H1 (cell line): ENCODE results near the gene SUSD6. TPM values are rescaled to one million over a fixed set of nuclear protein-coding genes. Genes with fewer than 3 reads are reported as not detected.

ENCODE experiments used
- CREB1 ChIP-seq: IDR thresholded peaks from 2 replicates; pipeline ENCODE4 v1.6.1; 2012; ENCODE audit warnings: inconsistent platforms
- KDM1A ChIP-seq: fragments of 200-600, 300-600 bp; sonication (generic); IDR thresholded peaks from 2 replicates; pipeline ENCODE4 v1.7.1; 2016; ENCODE audit warnings: mild to moderate bottlenecking, low read length, borderline replicate concordance
- RNF2 ChIP-seq: fragments of 200-900, 300-1000 bp; sonication (generic); IDR thresholded peaks from 2 replicates; pipeline ENCODE4 v1.7.1; 2016; ENCODE audit warnings: borderline replicate concordance, low read depth, mild to moderate bottlenecking, antibody characterized with exemption, low read length; ENCODE audit not compliant: poor library complexity, severe bottlenecking; ENCODE audit errors: missing control alignments
- SIN3A ChIP-seq, 2 experiments: IDR thresholded peaks in 1 of 2; conservative IDR thresholded peaks in 1 of 2; 2 replicates each; pipeline ENCODE4 v1.6.1; 2011 to 2012; ENCODE audit warnings: low read length in 2 of 2, improper control_type of control experiment in 1 of 2, low read depth in 1 of 2, mild to moderate bottlenecking in 1 of 2
- SUZ12 ChIP-seq: fragments of 200-600 bp; sonication (generic); IDR thresholded peaks from 2 replicates; pipeline ENCODE4 v1.6.1; 2012; ENCODE audit warnings: mild to moderate bottlenecking, inconsistent platforms, low read length, moderate library complexity, mixed read lengths
- ZNF274 ChIP-seq: IDR thresholded peaks from 2 replicates; pipeline ENCODE4 v1.7.0; 2012; ENCODE audit warnings: low read length, borderline replicate concordance; ENCODE audit errors: extremely low read depth
- polyA plus RNA-seq, 7 experiments: library from polyadenylated mRNA; depleted of rRNA in 3 of 7; stranded (reverse) in 5 of 7; unstranded in 2 of 7; fragments of >200 nt in 5 of 7; fragments of 200-250 nt in 2 of 7; gene quantifications; 1 replicate in 5 of 7; 2 replicates in 1 of 7; 4 replicates in 1 of 7; pipeline versions ENCODE4 v1.2.1 to v1.2.3, GENCODE V29; 2011 to 2013; ENCODE audit warnings: missing spikeins in 2 of 7, mixed read lengths in 2 of 7
- total RNA-seq: library from RNA; stranded (reverse); fragmentation: NEBNext Ultra II Directional; extraction: Animal tissue kit (Norgen Biotek cat#: 25700); gene quantifications from 2 replicates; pipeline ENCODE4 v1.2.1, GENCODE V29; 2021

The SUSD6 gene
- total and polyA plus RNA-seq, 2 of the 8 experiments (the other 6 are each of a cell fraction or from before 2014, with no cell fraction given), result 3.0 to 3.8 TPM

GRCh38 chr14:69615496-69616407, 4.4 kb downstream of the SUSD6 start (continued):
- TF ChIP-seq ZNF274 (no peak), RNF2 (no peak), SIN3A (conservative IDR thresholded peaks at IDR 0.05 in 1 of 2, IDR thresholded peaks at IDR 0.05 in 1 of 2; ENCODE audit: low read depth in 1 of 2, low read length in 2 of 2) (no peak), CREB1 (no peak), SUZ12 (no peak), KDM1A (no peak)
- TF ChIP-seq, all 59 proteins: peak for 0
